ENCODE measurements around the gene CSRP3.
A peak's percentile ranks its signal among the peaks of the same experiment; 100 is the strongest.

The CSRP3 gene

DNA sequence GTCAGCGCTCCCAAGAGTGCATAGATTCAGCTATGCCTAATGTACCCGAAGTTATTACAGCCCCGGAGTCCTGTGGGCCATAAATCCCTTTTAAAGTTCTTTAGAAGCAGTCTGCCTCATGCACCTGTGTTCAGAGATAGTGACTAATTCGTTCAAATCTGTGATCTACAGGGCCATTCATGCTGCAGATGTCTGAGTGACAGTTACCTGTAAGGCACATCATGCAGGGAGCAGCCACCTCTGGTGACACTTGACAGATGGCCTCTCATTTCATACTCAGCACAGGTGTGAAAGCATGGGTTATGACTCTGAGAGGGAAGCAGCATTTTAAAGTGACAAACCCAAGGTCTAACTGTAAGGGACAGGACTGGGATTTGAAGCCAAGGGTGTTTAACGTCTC, 41.4 kb upstream of the CSRP3 start:
- H3K4me3 ChIP-seq (ENCODE audit: low read length): no peak overlapping the region
- no peak for TF ChIP-seq CTCF (conservative IDR thresholded peaks at IDR 0.05; ENCODE audit: low read length)
- no peak for DNase-seq (ENCODE audit: low read depth)

GRCh38 chr11:19242179-19242932, 40.6 kb upstream of the CSRP3 start:
- H3K4me3 ChIP-seq (ENCODE audit: low read length): peak overlapping the region; percentile 89
- no peak for TF ChIP-seq CTCF (conservative IDR thresholded peaks at IDR 0.05; ENCODE audit: low read length)
- no peak for DNase-seq (ENCODE audit: low read depth)

DNA sequence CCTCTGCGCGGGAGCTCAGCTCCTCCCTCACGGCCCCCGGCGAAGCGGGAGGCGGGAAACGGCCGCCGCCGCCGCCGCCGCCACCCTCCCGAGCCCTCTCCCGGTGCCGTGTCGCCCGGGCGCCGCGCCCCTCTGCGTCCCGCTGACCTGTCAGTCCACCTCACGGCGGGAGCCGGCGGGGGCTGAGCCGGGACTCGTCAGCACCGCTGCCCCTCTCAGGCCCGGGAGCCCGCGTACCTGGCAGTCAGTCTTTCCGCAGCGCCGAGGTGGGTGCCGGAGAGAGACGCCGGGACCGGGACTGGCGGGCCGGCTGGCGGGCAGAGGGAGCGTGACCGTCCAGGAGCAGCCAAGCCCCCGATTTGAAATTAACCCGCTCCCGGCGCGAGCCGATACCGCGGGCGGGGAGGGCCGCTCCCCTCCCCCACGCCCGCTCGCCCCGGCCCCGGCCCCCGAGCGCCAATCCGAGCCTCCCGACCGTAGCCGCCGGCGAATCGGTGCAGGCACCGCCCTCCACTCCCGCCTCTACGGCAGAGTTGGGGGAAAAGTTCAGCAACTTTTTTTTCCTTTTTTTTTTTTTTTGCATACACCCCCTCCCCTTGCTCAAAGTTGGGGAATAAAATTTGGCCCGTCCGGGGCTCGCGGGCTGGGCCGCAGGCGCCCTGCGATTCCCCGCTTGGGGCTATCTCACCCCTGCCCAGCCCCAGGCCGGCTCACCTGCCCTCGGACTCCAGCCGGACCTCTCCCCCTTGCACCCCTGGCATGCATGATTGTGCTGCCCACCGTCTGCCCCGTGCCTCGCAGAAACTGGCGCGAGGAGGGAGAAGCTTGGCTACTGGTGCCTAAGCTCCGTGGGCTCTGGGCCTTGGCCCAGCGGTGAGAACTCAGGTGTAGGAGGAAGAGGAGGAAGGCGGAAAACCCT, 39.7 kb upstream of the CSRP3 start:
- TF ChIP-seq CTCF (conservative IDR thresholded peaks at IDR 0.05; ENCODE audit: low read length): no peak
- no peak for DNase-seq (ENCODE audit: low read depth)
- peak overlapping the region; percentile 89 for H3K4me3 ChIP-seq (ENCODE audit: low read length)

GRCh38 chr11:19240420-19241259, 38.9 kb upstream of the CSRP3 start, which contains the start of gene E2F8:
Gene E2F8, minus strand, starts transcription at chr11:19240945. Its CDS starts 824 bp downstream, at chr11:19240121.
- no peak for TF ChIP-seq CTCF (conservative IDR thresholded peaks at IDR 0.05; ENCODE audit: low read length)
- peak; percentile 87 for DNase-seq (ENCODE audit: low read depth)
- peak within 1 kb of the TSS; percentile 89 for H3K4me3 ChIP-seq (ENCODE audit: low read length)

DNA sequence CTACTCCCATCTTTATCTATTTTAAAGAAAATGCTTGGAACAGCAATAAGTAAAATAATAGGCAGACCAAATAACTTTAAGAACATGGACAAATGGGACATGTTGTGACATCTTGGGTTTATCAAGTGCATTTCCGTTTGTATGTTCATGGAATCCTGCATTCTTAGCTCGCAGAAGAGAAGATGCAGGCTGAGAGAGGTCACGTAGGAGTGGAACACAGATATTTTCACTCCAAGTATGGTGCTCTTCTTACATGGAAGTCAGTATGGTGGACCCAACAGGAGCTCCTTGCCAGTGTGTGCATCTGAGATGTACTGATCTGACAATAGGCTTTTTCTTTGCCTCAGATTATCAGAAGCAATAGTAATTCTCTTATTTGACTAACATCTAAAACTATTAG, 37.3 kb upstream of the CSRP3 start:
- no peak overlapping the region for H3K4me3 ChIP-seq (ENCODE audit: low read length)
- no peak for TF ChIP-seq CTCF (conservative IDR thresholded peaks at IDR 0.05; ENCODE audit: low read length)
- no peak for DNase-seq (ENCODE audit: low read depth)

DNA sequence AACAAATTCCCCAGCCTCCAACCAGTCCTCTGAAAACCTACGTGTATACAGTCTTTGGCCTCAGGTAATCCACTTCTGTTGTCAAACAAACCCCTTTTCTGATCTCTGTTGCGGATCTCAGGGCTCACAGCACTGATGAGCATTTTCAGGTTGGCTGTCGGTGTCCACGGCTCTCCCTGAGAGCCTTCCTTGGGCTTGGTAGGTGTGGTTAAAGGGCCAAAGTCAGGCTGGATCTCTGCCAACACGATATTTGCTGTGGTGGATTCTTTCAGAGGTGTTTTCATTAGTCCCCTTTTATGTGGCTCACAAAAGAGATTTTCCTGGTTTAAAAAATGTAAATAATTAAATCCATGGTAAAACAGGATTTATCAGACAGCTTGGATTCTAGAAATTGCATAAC, 36.0 kb upstream of the CSRP3 start:
- H3K4me3 ChIP-seq (ENCODE audit: low read length): no peak overlapping the region
- DNase-seq (ENCODE audit: low read depth): no peak
- no peak for TF ChIP-seq CTCF (conservative IDR thresholded peaks at IDR 0.05; ENCODE audit: low read length)
